Activated CD4-positive, alpha-beta T cell treated with anti-CD3 and anti-CD28 coated beads, Interleukin-2, Interleukin-4, amounts not matched to agents 100 ng/mL and 50 ng/mL, durations not matched to agents 16 hours and 8 hours (primary cell): ENCODE results near the gene CELSR1.

Experiments
- DNase-seq: peaks from one replicate; pipeline ENCODE4 v3.0.0-alpha.2; 2020; ENCODE audit warnings: low spot score

The CELSR1 gene

GRCh38 chr22:46361826-46362202 lies 175.6 kb downstream of the CELSR1 start:
- no peak for DNase-seq

- no peak for DNase-seq
These were observed 176.5 kb downstream of the CELSR1 start for GRCh38 chr22:46360891-46361290.

- DNase-seq, result no peak
These were observed 177.3 kb downstream of the CELSR1 start for GRCh38 chr22:46360097-46360496.

GRCh38 chr22:46359362-46359761 lies 178.1 kb downstream of the CELSR1 start:
- DNase-seq, result no peak

GRCh38 chr22:46358766-46359165 lies 178.7 kb downstream of the CELSR1 start:
- DNase-seq, result no peak

GRCh38 chr22:46357711-46358520 lies 179.5 kb downstream of the CELSR1 start:
- DNase-seq, result no peak

- DNase-seq, result no peak
These were observed 180.6 kb downstream of the CELSR1 start for GRCh38 chr22:46356496-46357480.

- no peak for DNase-seq
These were observed 181.4 kb downstream of the CELSR1 start for GRCh38 chr22:46355996-46356471.

- peak; percentile 61 for DNase-seq
These were observed 181.9 kb downstream of the CELSR1 start for GRCh38 chr22:46355369-46355995.

GRCh38 chr22:46354993-46355305 lies 182.5 kb downstream of the CELSR1 start:
- no peak for DNase-seq

- no peak for DNase-seq
These were observed 183.0 kb downstream of the CELSR1 start for GRCh38 chr22:46354176-46354992.

GRCh38 chr22:46353483-46354105 lies 183.8 kb downstream of the CELSR1 start:
- no peak for DNase-seq

- no peak for DNase-seq
These were observed 184.6 kb downstream of the CELSR1 start for GRCh38 chr22:46352691-46353386.

- DNase-seq, result no peak
These were observed 185.1 kb downstream of the CELSR1 start for GRCh38 chr22:46352276-46352675.

- DNase-seq, result no peak
These were observed 185.7 kb downstream of the CELSR1 start for GRCh38 chr22:46351767-46352166.

- DNase-seq, result no peak
These were observed 186.2 kb downstream of the CELSR1 start for GRCh38 chr22:46351131-46351735.

GRCh38 chr22:46350646-46351045 lies 186.8 kb downstream of the CELSR1 start:
- DNase-seq, result no peak

- DNase-seq, result no peak
These were observed 187.3 kb downstream of the CELSR1 start for GRCh38 chr22:46350121-46350520.

GRCh38 chr22:46349681-46350080 lies 187.7 kb downstream of the CELSR1 start:
- no peak for DNase-seq

- DNase-seq, result no peak
These were observed 188.2 kb downstream of the CELSR1 start for GRCh38 chr22:46349238-46349637.
